Measurements from ENCODE around the gene LRFN2. TPM values are rescaled to one million over a fixed set of nuclear protein-coding genes. Genes with fewer than 3 reads are reported as not detected.

Gene LRFN2
- total and polyA plus RNA-seq, 5 donors from 2014 or later = not detected

DNA sequence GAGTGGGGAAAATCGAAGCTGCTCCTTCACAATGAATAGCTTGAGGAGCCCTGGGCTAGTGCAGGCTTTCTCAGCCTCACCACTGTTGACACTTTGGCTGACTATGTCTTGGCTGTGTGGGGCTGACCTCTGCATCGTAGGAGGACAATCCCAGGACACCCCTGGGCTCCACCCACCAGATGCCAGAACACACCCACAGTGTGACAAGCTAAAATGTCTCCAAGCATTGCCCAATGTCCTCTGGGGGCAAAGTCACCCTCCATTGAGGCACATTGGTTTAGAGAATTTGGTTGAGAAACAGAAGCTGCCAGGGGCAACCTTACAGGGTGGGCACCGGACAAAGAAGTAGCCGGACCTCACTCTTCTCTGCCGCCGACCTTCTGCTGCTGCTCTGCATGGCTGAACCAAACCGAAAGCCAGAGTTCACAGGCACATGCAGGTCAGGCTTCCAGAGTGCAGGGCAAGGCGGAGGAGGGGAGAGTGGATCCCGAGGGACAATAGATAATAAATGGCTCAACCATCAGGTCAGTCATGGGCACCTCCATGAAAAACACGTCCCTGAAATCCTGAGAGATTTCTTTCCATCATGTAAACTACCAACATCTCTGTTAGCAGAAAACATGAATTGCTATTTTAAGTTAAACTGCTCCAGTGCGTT lies 189.0 kb downstream of the LRFN2 start:
- Histone ChIP-seq H3K4me3 (ENCODE audit: low read depth, low read length) (no peak overlapping the region), H3K27me3 (ENCODE audit: control insufficient read depth, insufficient read depth, low read length) (no peaks in the 10 kb centered on the region), H3K36me3 (ENCODE audit: control insufficient read depth, insufficient read depth, low read length) (no peaks in the 10 kb centered on the region), H3K4me1 (ENCODE audit: control insufficient read depth, insufficient read depth, low read length, poor library complexity, severe bottlenecking) (no peaks in the 10 kb centered on the region), H3K9me3 (ENCODE audit: control insufficient read depth in 2 of 2, low read length in 2 of 2) (no peaks in the 10 kb centered on the region), H3K27ac (ENCODE audit: insufficient read depth, low read length, poor library complexity, severe bottlenecking) (no peak overlapping the region)
- Mint-ChIP-seq H3K4me3 (no peak overlapping the region), H3K9me3 (no peaks in the 10 kb centered on the region), H3K27ac (no peak overlapping the region), H3K4me1 (no peaks in the 10 kb centered on the region), H3K27me3 (no peaks in the 10 kb centered on the region), H3K36me3 (no peaks in the 10 kb centered on the region)
- DNase-seq = no peak
- ATAC-seq (ENCODE audit: low read depth in 2 of 2) = no peak

DNA sequence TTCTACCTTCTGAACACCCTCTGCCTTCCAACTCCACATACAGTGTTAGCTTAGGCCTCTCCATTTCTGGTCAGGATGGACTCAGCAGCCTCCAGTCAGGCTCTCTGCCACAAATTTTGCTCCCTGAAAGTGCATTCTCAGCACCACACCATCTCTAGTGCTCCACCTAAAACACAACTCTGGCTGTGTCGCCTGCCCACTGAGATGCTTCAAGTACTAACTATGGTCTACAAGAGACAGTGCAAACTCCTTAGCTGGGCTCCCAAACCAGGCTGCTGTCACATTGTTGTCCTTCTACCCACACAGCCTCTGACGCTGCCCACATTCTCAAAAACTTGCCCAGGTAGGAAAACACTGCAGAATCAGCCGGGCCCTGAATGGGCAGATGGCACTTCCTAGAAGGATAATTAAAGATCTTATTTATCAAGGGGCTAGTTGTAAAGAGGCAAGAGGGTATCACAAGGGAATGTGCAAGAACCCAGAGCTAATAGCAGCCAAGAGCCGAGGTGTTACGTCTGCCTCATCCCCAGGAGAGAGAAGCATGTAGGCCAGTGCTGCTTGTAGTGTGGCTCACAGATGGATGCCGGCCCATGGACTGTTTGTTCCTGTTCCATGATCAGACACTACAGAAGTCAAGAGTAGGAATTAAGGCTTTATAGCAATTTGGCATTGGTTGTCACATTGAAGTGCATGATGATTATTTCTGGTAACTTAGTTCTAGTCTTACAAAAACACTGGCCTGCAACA lies 189.7 kb downstream of the LRFN2 start:
- Mint-ChIP-seq H3K27ac (no peak overlapping the region), H3K9me3 (peaks cover 0 to 2% (median 0%) of the 10 kb centered on the region in 7 donors), H3K4me3 (no peak overlapping the region), H3K36me3 (no peaks in the 10 kb centered on the region), H3K4me1 (no peaks in the 10 kb centered on the region), H3K27me3 (no peaks in the 10 kb centered on the region)
- Histone ChIP-seq H3K4me1 (ENCODE audit: control insufficient read depth, insufficient read depth, low read length, poor library complexity, severe bottlenecking) (no peaks in the 10 kb centered on the region), H3K27me3 (ENCODE audit: control insufficient read depth, insufficient read depth, low read length) (no peaks in the 10 kb centered on the region), H3K27ac (ENCODE audit: insufficient read depth, low read length, poor library complexity, severe bottlenecking) (no peak overlapping the region), H3K9me3 (ENCODE audit: control insufficient read depth in 2 of 2, low read length in 2 of 2) (no peaks in the 10 kb centered on the region), H3K4me3 (ENCODE audit: low read depth, low read length) (no peak overlapping the region), H3K36me3 (ENCODE audit: control insufficient read depth, insufficient read depth, low read length) (no peaks in the 10 kb centered on the region)
- no peak for DNase-seq
- no peak for ATAC-seq (ENCODE audit: low read depth in 2 of 2)

DNA sequence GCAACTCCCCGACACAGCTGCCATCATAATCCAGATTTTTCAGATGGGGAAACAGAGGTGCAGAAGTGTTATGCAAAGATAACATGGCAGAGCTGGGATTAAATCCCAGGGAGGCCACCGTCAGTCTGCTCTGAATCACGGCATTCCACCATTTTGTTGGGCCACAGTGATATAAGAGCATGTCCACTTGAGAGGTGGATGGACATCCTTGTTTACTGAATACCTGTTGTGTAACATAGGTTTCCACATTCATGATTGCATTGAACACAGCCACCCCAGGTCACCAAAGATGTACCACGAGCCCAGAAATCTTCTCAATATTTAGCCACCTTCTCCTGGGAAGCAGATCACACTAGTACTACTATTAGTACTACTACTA lies 191.5 kb downstream of the LRFN2 start:
- Mint-ChIP-seq H3K27ac (no peak overlapping the region), H3K36me3 (no peaks in the 10 kb centered on the region), H3K4me3 (no peak overlapping the region), H3K4me1 (peaks cover 0 to 4% (median 0%) of the 10 kb centered on the region in 4 donors), H3K9me3 (peaks cover 0 to 2% (median 0%) of the 10 kb centered on the region in 7 donors), H3K27me3 (no peaks in the 10 kb centered on the region)
- Histone ChIP-seq H3K9me3 (ENCODE audit: control insufficient read depth in 2 of 2, low read length in 2 of 2) (no peaks in the 10 kb centered on the region), H3K4me3 (ENCODE audit: low read depth, low read length) (no peak overlapping the region), H3K36me3 (ENCODE audit: control insufficient read depth, insufficient read depth, low read length) (no peaks in the 10 kb centered on the region), H3K27me3 (ENCODE audit: control insufficient read depth, insufficient read depth, low read length) (no peaks in the 10 kb centered on the region), H3K27ac (ENCODE audit: insufficient read depth, low read length, poor library complexity, severe bottlenecking) (no peak overlapping the region), H3K4me1 (ENCODE audit: control insufficient read depth, insufficient read depth, low read length, poor library complexity, severe bottlenecking) (no peaks in the 10 kb centered on the region)
- ATAC-seq (ENCODE audit: low read depth in 2 of 2) = no peak
- no peak for DNase-seq

DNA sequence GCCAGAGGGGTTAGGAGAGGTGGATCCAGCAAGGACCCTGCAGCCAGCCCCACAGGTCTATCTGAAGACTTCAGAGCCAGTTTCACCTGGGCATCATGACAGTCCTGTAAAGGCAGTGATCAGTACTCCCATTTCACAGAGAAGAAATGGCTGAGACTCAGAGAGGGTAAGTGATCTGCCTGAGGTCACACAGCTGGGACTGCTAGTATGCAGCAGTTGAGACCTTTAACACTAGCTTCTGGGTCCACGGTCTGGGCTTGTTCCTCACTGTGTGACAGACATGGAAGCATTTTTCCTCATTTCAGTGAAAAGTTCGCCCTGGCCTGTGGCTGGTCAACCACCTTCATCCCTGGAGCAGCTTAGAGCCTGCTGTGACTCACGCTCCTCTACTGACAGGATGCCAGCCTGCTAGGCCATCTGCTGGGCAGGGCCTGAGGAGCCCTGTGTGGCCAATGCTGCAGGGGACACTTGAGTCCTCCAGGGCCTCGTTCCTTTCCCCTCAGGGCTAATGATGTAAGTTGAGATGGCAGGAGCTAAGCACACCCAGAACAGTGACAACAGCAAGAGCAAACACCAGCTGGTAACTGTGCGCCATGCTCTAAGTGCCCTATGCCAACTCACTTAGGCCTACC lies 192.0 kb downstream of the LRFN2 start:
- Mint-ChIP-seq H3K27me3 (no peaks in the 10 kb centered on the region), H3K27ac (no peak overlapping the region), H3K4me1 (peaks cover 0 to 4% (median 0%) of the 10 kb centered on the region in 4 donors), H3K36me3 (no peaks in the 10 kb centered on the region), H3K4me3 (no peak overlapping the region), H3K9me3 (peaks cover 0 to 2% (median 0%) of the 10 kb centered on the region in 7 donors)
- H3K27ac ChIP-seq (ENCODE audit: insufficient read depth, low read length, poor library complexity, severe bottlenecking) = no peak overlapping the region
- DNase-seq (no peak), ATAC-seq (ENCODE audit: low read depth in 2 of 2) (no peak)
- H3K4me1 ChIP-seq (ENCODE audit: control insufficient read depth, insufficient read depth, low read length, poor library complexity, severe bottlenecking) = no peaks in the 10 kb centered on the region
- no peak overlapping the region for H3K4me3 ChIP-seq (ENCODE audit: low read depth, low read length)
- H3K27me3 ChIP-seq (ENCODE audit: control insufficient read depth, insufficient read depth, low read length) = no peaks in the 10 kb centered on the region
- no peaks in the 10 kb centered on the region for H3K9me3 ChIP-seq (ENCODE audit: control insufficient read depth in 2 of 2, low read length in 2 of 2)
- no peaks in the 10 kb centered on the region for H3K36me3 ChIP-seq (ENCODE audit: control insufficient read depth, insufficient read depth, low read length)

DNA sequence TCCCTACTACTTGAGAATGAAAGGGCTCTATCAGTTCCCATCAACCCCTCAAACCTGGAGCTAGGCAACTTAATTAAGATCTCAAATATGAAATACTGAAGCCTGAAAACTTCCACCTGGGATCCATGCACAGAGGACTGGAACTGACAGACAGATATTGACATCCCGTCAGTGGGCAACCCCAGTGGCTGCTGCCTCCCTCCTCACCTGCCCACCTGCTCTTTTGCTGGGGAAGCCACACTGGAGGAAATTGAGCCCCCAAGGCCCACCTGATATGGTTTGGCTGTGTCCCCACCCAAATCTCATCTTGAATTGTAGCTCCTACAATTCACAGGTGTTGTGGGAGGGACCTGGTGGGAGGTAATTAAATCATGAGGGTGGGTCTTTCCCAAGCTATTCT lies 192.8 kb downstream of the LRFN2 start:
- no peak overlapping the region for H3K4me3 ChIP-seq (ENCODE audit: low read depth, low read length)
- Mint-ChIP-seq H3K4me3 (no peak overlapping the region), H3K9me3 (peaks cover 0 to 2% (median 0%) of the 10 kb centered on the region in 7 donors)

DNA sequence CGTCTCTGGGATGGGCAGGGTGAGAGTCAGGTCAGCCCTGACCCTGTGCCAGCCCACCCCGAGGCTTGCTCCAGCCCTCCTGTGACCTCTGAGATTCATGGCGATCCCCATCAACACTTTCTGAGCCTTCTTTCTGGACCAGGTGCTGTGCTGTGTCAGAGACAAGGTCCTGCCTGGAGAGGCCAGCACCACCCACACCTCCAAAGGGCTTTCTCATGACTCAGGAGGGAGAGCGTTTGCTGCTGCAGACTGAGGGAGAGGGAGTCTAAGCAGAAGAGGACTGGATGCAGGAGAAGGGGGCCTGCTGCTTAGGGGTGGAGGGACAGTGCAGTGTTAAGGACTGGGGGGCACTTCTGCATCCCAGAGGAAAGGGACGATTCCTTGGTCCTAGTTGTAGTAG lies 193.5 kb downstream of the LRFN2 start:
- Histone ChIP-seq H3K27me3 (ENCODE audit: control insufficient read depth, insufficient read depth, low read length) (no peaks in the 10 kb centered on the region), H3K27ac (ENCODE audit: insufficient read depth, low read length, poor library complexity, severe bottlenecking) (no peak overlapping the region), H3K36me3 (ENCODE audit: control insufficient read depth, insufficient read depth, low read length) (no peaks in the 10 kb centered on the region), H3K4me1 (ENCODE audit: control insufficient read depth, insufficient read depth, low read length, poor library complexity, severe bottlenecking) (no peaks in the 10 kb centered on the region), H3K4me3 (ENCODE audit: low read depth, low read length) (no peak overlapping the region), H3K9me3 (ENCODE audit: control insufficient read depth in 2 of 2, low read length in 2 of 2) (no peaks in the 10 kb centered on the region)
- Mint-ChIP-seq H3K4me1 (peaks cover 0 to 14% (median 0%) of the 10 kb centered on the region in 4 donors), H3K9me3 (peaks cover 0 to 2% (median 0%) of the 10 kb centered on the region in 7 donors), H3K27ac (no peak overlapping the region), H3K36me3 (no peaks in the 10 kb centered on the region), H3K4me3 (no peak overlapping the region), H3K27me3 (peaks cover 6% of the 10 kb centered on the region)
- no peak for ATAC-seq (ENCODE audit: low read depth in 2 of 2)
- DNase-seq = no peak

More for the DNA sequence above, 192.8 kb downstream of the LRFN2 start:
- Histone ChIP-seq H3K27me3 (ENCODE audit: control insufficient read depth, insufficient read depth, low read length) (no peaks in the 10 kb centered on the region), H3K27ac (ENCODE audit: insufficient read depth, low read length, poor library complexity, severe bottlenecking) (no peak overlapping the region), H3K4me1 (ENCODE audit: control insufficient read depth, insufficient read depth, low read length, poor library complexity, severe bottlenecking) (no peaks in the 10 kb centered on the region), H3K9me3 (ENCODE audit: control insufficient read depth in 2 of 2, low read length in 2 of 2) (no peaks in the 10 kb centered on the region), H3K36me3 (ENCODE audit: control insufficient read depth, insufficient read depth, low read length) (no peaks in the 10 kb centered on the region)
- ATAC-seq (ENCODE audit: low read depth in 2 of 2) = no peak
- no peak for DNase-seq
- Mint-ChIP-seq H3K27ac (no peak overlapping the region), H3K4me1 (peaks cover 0 to 9% (median 0%) of the 10 kb centered on the region in 4 donors), H3K36me3 (no peaks in the 10 kb centered on the region), H3K27me3 (peaks cover 2% of the 10 kb centered on the region)

DNA sequence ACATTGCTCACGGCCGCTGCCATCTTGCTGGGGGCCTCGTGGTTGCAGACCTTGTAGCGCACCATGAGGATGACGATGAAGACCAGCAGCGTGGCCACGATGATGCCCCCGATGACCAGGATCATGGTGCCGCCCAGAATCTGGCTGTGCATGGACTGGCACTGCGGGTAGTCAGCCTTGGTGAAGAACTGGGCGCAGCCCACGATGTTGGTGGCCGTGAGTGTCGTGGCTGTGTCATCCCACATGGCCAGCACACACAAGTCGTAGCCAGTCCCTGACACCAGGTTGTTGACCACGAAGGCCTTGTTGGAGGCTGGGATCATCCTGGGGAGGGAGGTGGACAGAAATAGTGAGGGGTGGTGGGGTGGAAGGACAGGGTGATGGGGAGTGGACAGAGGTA lies 194.6 kb downstream of the LRFN2 start:
- Histone ChIP-seq H3K4me1 (ENCODE audit: control insufficient read depth, insufficient read depth, low read length, poor library complexity, severe bottlenecking) (no peaks in the 10 kb centered on the region), H3K27ac (ENCODE audit: insufficient read depth, low read length, poor library complexity, severe bottlenecking) (no peak overlapping the region), H3K9me3 (ENCODE audit: control insufficient read depth in 2 of 2, low read length in 2 of 2) (no peaks in the 10 kb centered on the region), H3K4me3 (ENCODE audit: low read depth, low read length) (no peak overlapping the region), H3K27me3 (ENCODE audit: control insufficient read depth, insufficient read depth, low read length) (peaks cover 3% of the 10 kb centered on the region), H3K36me3 (ENCODE audit: control insufficient read depth, insufficient read depth, low read length) (no peaks in the 10 kb centered on the region)
- H3K27me3 Mint-ChIP-seq = peaks cover 6% of the 10 kb centered on the region
- ATAC-seq (ENCODE audit: low read depth in 2 of 2) (no peak), DNase-seq (no peak)
- no peak overlapping the region for H3K27ac Mint-ChIP-seq
- H3K4me1 Mint-ChIP-seq = peaks cover 0 to 14% (median 0%) of the 10 kb centered on the region in 4 donors
- no peak overlapping the region for H3K4me3 Mint-ChIP-seq
- H3K9me3 Mint-ChIP-seq = peaks cover 0 to 2% (median 0%) of the 10 kb centered on the region in 7 donors
- H3K36me3 Mint-ChIP-seq = no peaks in the 10 kb centered on the region
